Stimulated activated CD4-positive, alpha-beta T cell treated with anti-CD3 and anti-CD28 coated beads, Interleukin-15, amount 100 ng/mL, for 24 hours (primary cell): ENCODE data around the gene AVP.
A peak's percentile ranks its signal among the peaks of the same experiment; 100 is the strongest.

Experiments
- DNase-seq: peaks from one replicate; pipeline ENCODE4 v3.0.0-alpha.2; 2020

The AVP gene

GRCh38 chr20:3109350-3110302, 25.1 kb upstream of the AVP start:
- no peak for DNase-seq

GRCh38 chr20:3107464-3108025, 23.0 kb upstream of the AVP start:
- no peak for DNase-seq

GRCh38 chr20:3106658-3107463, 22.3 kb upstream of the AVP start:
- no peak for DNase-seq

GRCh38 chr20:3106185-3106584, 21.7 kb upstream of the AVP start:
- DNase-seq: no peak

GRCh38 chr20:3105256-3106137, 21.0 kb upstream of the AVP start:
- DNase-seq: no peak

GRCh38 chr20:3103369-3104032, 19.0 kb upstream of the AVP start:
- no peak for DNase-seq

- no peak for DNase-seq
Observed at GRCh38 chr20:3102575-3103368, 18.2 kb upstream of the AVP start.

GRCh38 chr20:3101737-3102574, 17.4 kb upstream of the AVP start:
- DNase-seq: peak; percentile 76

GRCh38 chr20:3101251-3101650, 16.7 kb upstream of the AVP start:
- DNase-seq: no peak

- no peak for DNase-seq
Observed at GRCh38 chr20:3100480-3100879, 16.0 kb upstream of the AVP start.

GRCh38 chr20:3094848-3095629, 10.5 kb upstream of the AVP start:
- DNase-seq: no peak

GRCh38 chr20:3093861-3094361, 9.4 kb upstream of the AVP start:
- DNase-seq: peak; percentile 21

GRCh38 chr20:3092611-3093379, 8.3 kb upstream of the AVP start:
- DNase-seq: peak; percentile 59

GRCh38 chr20:3090565-3090964, 6.0 kb upstream of the AVP start:
- no peak for DNase-seq

GRCh38 chr20:3088031-3088430, 3.5 kb upstream of the AVP start:
- no peak for DNase-seq

- DNase-seq: no peak
Observed at GRCh38 chr20:3085571-3086072, 1.1 kb upstream of the AVP start.

GRCh38 chr20:3084986-3085360, 449 bp upstream of the AVP start:
- DNase-seq: no peak
